G401 (cell line): ENCODE measurements around the gene S100A3. TPM values are rescaled to one million over a fixed set of nuclear protein-coding genes. Genes with fewer than 3 reads are reported as not detected.

Source experiments
- total RNA-seq: library from RNA; depleted of rRNA; stranded (reverse); fragments of >200 nt; shearing (Covaris generic); gene quantifications from 2 replicates; pipeline ENCODE4 v1.2.3, GENCODE V29; 2014; rRNA removed

S100A3 gene
- total RNA-seq, 1 experiment from 2014 or later = 0.37 TPM

Other genes starting within 250 kb of the S100A3 start
- not detected in 2 replicates for gene PGLYRP3, start 236.3 kb downstream of the S100A3 start, total RNA-seq
- gene PGLYRP4, start 200.4 kb downstream of the S100A3 start, total RNA-seq = not detected in 2 replicates
- gene S100A9, start 191.4 kb downstream of the S100A3 start, total RNA-seq = 1.1 and 14.0 TPM in 2 replicates
- not detected in 2 replicates for gene S100A12, start 173.6 kb downstream of the S100A3 start, total RNA-seq
- not detected in 2 replicates for gene S100A8, start 158.2 kb downstream of the S100A3 start, total RNA-seq
- not detected in 2 replicates for gene S100A7A, start 132.7 kb downstream of the S100A3 start, total RNA-seq
- not detected in 2 replicates for gene S100A7, start 88.6 kb downstream of the S100A3 start, total RNA-seq
- 308 and 563 TPM in 2 replicates for gene S100A6, start 13.3 kb downstream of the S100A3 start, total RNA-seq
- 1.5 and 15.4 TPM in 2 replicates for gene S100A5, start 8.3 kb downstream of the S100A3 start, total RNA-seq
- gene S100A4, start 3.5 kb downstream of the S100A3 start, total RNA-seq = 452 and 453 TPM in 2 replicates
- 10.6 and 10.8 TPM in 2 replicates for gene S100A2, start 16.6 kb upstream of the S100A3 start, total RNA-seq
- 81.9 and 98.1 TPM in 2 replicates for gene S100A16, start 63.9 kb upstream of the S100A3 start, total RNA-seq
- gene S100A14, start 67.1 kb upstream of the S100A3 start, total RNA-seq = 0.75 TPM in 1 of 2 replicates, not detected in the other
- 111 and 239 TPM in 2 replicates for gene S100A13, start 78.2 kb upstream of the S100A3 start, total RNA-seq
- gene S100A1, start 79.2 kb upstream of the S100A3 start, total RNA-seq = 132 and 195 TPM in 2 replicates
- gene CHTOP, start 84.8 kb upstream of the S100A3 start, total RNA-seq = 42.5 and 66.4 TPM in 2 replicates
- gene SNAPIN, start 109.4 kb upstream of the S100A3 start, total RNA-seq = 49.8 and 58.2 TPM in 2 replicates
- gene ILF2, start 121.7 kb upstream of the S100A3 start, total RNA-seq = 289 and 376 TPM in 2 replicates
- 0.12 TPM in 1 of 2 replicates, not detected in the other for gene NPR1, start 129.4 kb upstream of the S100A3 start, total RNA-seq
- gene INTS3, start 178.8 kb upstream of the S100A3 start, total RNA-seq = 20.7 and 21.1 TPM in 2 replicates
- gene SLC27A3, start 226.1 kb upstream of the S100A3 start, total RNA-seq = 1.4 and 5.4 TPM in 2 replicates